ENCODE data around the gene RAB3GAP1.
"Not testable (repeated sequence)": the region's sequence is repeated elsewhere in the genome, so short reads cannot be mapped to it uniquely, and the experiment has no call there.

The RAB3GAP1 gene

DNA sequence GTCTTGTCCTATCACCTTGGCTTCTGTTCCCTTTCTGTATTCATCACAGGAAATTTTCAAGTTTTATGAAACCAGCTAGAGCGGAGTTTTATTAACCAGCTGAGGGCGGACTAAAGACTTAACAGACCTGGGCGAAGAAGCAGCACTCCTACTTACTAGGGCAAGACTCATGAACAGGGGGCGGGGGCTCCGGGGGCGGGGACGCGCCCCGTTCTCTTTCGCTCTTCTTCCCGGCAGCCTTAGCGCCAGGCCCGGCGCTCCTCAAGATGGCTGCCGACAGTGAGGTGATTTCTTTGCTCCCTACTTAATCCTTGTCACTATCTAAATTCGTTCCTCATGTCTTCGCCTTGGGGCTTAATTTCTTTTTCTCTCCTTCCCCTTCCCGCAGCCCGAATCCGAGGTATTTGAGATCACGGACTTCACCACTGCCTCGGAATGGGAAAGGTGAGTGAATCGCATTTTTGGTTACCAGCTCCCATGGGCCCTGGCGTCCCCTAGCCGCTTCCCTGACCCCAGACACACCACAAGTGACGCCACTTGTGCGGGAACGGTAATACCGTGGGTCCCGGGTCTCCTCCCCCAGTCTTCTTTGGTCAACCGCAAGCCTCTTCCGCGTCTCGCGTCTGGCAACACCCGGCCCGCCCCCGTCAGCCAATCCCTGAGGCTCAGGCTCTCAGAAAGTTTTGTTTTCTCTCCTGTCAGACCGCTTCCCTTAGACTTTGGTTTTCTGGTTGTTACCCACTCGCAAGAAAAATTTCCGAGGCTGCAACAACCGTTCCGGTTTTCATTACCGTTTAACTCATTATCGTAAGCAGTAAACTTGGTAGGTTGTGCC, at the start of gene RAB3GAP1:
TSS of gene RAB3GAP1 (plus strand) at position 251 of the 835 bp plus-strand sequence. CDS start at position 267, 16 bp downstream.
- in situ Hi-C loops (cut with MboI; ENCODE audit: low sequenced_read_pairs), result no loop called here

DNA sequence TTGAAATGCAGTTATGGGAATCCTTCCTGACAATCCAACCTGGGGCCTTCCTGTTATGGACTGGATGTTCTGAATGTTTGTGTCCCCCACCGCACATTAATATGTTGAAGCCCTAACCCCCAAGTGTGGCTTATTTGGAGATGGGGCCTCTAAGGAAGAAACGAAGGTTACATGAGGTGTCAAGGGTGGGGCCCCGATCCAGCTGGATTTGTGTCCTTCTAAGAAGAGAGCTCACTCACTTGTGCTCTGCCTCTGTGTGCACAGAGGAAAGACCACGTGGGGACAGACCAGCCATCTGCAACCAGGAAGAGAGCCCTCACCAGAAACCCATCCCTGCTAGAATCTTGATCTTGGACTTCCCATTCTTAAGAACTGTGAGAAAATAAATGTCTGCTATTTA, 49.3 kb upstream of the RAB3GAP1 start:
- in situ Hi-C loops (cut with MboI; ENCODE audit: low sequenced_read_pairs), result loop anchor here (25.0 kb wide), 1 partner anchor 709 kb away; no protein-coding TSS in a partner anchor

DNA sequence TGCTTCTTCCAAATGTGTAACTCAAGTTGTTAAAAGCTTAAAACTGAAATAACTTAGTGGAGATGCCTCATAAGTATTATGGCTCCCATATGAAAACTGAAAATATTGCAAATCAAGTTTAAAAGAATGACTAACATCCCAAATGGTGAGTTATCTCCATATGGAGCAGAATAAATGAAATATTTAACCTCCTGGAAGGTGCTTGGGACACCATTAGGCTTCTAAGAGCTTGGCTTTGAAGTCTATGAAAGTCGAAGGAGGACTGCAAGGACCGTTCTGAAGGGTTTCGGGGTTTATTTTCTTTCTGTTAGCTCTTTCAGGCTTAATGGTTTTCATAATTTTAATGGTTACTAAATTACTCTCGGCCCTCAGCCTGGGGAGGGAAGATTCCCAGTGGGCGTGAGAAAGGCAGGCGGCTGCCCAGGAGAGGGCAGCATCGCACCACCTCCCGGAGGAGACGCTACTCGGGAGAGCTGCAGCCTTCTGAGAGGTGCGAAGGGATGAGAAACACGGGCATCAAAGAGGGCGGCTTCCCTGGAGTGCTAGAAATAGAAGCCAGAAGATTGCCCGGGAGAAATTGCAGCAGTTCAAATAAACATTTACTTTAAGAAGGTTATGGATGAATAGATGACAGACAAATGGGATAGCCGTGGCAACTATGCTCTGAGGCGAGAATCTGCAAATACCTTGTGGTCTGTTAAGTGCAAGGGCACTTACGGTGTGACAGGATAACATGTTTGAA, 47.9 kb upstream of the RAB3GAP1 start:
- in situ Hi-C loops (cut with MboI; ENCODE audit: low sequenced_read_pairs), result loop anchor here (25.0 kb wide), 1 partner anchor 708 kb away; no protein-coding TSS in a partner anchor

DNA sequence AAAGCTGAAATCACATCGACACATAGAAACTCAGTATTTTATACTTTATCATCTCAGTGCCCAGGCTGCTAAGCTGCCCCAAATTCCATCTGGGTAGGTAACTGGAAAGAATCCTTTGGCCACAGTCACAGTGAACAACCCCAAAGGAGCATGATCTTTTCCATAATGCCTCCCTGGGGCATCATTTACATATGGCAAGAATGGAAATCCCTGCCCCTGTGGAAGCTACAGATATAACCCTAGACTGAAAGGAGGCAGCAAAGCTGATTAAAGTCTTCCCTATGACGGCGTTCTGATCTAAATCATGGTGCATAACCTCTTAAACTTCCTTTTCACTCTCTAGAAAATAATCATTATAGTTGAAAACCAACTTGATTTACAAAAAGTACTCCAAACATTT, 46.3 kb upstream of the RAB3GAP1 start:
- in situ Hi-C loops (cut with MboI; ENCODE audit: low sequenced_read_pairs), result loop anchor here (25.0 kb wide), 1 partner anchor 707 kb away; no protein-coding TSS in a partner anchor

DNA sequence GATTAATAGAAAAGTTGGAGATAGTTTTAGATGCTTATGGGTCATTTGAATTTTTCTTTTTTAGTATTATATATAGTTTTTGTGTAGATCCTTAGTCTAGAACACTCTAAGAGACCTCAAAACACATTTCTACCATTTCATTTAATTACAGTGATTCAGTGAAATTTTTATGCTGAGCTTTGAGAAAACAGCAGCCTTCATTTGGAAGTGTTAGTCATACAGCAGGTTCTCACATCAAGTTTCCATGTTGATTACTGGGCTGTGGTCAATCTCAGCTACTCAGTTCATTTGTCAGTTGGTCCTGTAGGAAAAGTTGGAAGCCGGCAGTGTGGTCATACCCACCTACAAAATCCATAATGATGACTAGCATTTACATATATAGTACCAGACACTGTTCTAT, 42.8 kb upstream of the RAB3GAP1 start:
- in situ Hi-C loops (cut with MboI; ENCODE audit: low sequenced_read_pairs), result loop anchor here (25.0 kb wide), 1 partner anchor 703 kb away; no protein-coding TSS in a partner anchor

DNA sequence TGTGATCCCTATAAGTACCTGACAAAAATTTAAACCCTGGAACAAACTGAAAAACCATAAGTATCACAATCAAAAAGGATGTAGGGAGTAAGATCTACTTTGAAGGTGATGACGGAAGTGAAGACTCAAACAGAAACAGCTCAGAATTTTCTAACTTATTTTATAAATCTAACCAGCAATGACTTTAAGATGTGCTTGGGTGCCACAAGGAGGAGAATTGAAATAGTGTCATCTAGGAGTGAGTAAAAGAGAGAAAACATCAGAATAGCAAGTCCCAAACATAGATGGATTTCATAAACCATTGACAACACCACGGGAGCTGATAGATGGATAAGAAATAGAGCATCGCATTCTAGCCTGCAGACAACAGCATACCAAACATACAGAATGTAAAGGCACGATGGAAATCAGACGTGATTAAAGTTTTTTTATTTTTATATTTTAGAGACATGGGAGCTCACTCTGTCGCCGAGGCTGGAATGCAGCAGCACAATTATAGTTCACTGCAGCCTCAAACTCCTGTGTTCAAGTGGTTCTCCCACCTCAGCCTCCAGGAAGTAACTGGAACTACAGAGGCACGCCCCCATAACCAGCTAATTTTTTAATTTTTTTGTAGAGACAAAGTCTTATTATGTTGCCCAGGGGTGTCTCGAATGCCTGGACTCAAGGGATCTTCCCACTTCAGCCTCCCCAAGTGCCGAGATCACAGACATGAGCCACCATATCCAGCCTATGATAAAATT, 41.7 kb upstream of the RAB3GAP1 start:
- in situ Hi-C loops (cut with MboI; ENCODE audit: low sequenced_read_pairs), result loop anchor here (25.0 kb wide), 1 partner anchor 702 kb away; no protein-coding TSS in a partner anchor

DNA sequence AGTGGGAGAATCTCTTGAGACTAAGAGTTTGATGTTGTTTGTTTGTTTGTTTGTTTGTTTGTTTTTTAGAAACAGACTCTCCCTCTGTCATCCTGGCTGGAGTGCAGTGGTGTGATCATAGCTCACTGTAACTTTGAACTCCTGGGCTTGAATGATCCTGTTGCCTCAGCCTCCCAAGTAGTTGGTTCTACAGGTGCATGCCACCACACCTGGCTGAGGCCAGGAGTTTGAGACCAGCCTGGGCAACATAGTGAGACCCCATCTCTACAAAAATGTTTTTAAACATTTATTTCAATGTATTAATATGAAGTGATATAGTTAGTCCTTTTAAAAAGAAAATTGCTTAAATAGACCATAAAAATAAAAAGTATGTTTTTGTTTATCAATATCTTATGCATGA, 40.5 kb upstream of the RAB3GAP1 start:
- in situ Hi-C loops (cut with MboI; ENCODE audit: low sequenced_read_pairs), result loop anchor here (25.0 kb wide), 1 partner anchor 701 kb away; no protein-coding TSS in a partner anchor

DNA sequence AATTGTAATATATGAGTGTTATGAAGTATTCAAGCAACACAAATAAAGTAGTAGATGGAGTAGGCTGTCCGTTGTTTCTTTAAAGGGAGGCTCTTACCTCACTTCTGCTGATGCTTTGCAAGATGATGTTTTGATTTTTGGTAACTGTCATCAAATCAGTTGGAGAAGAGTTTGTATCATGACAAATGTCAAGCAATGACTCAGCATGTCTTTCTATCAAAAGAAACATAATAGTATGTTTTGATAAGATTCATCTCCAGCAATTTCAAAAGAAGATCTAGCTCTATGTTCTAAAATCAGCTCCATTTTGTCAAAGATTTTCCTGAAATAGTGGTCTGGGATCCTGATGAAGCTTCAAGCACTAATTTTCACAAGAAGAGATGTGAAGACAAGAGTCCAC, 30.5 kb upstream of the RAB3GAP1 start:
- in situ Hi-C loops (cut with MboI; ENCODE audit: low sequenced_read_pairs), result loop anchor here (25.0 kb wide), 1 partner anchor 691 kb away; no protein-coding TSS in a partner anchor

DNA sequence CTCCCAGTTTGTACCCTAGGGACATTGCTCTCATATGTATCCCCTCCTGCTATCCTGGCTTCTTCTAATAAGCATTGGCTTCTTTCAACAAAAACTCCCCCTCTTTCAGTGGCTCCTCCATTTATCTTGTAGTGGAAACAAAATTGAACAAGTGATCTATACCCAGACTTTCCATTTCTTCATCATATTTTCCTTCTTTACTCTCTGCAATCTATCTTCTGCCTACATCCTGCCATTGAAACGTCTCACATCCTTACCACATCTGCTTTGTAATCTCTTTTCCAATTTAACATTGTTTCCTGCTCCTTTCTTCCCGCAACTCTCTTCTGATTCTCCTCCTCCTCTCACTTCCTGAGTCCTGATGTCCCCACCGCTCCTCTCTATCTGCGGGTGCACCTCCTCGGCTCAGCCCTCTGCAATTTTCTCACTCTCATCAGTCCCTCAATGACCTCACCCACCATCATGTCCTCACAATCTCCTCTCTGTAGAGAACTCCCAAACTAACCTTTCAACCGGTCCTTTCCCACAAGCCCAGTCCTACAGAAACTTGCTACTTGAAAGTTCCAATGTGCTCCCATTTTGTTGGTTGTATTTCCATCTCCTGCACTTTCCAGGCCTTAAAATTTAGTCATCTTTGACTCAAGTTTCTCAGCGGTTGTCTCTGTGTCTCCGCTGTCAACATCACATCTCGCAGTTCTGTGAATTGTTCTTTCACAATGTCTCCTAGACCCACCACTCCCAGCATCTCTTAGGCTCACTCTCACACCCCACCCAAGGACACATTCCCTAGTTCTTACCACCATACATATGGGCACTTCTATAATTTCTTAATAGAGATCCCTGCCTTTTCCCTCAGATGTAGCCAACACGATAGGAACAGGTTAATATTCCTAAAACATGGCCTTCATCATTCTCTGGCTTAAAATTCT, 28.9 kb upstream of the RAB3GAP1 start:
- in situ Hi-C loops (cut with MboI; ENCODE audit: low sequenced_read_pairs), result loop anchor here (25.0 kb wide), 1 partner anchor 689 kb away; no protein-coding TSS in a partner anchor

DNA sequence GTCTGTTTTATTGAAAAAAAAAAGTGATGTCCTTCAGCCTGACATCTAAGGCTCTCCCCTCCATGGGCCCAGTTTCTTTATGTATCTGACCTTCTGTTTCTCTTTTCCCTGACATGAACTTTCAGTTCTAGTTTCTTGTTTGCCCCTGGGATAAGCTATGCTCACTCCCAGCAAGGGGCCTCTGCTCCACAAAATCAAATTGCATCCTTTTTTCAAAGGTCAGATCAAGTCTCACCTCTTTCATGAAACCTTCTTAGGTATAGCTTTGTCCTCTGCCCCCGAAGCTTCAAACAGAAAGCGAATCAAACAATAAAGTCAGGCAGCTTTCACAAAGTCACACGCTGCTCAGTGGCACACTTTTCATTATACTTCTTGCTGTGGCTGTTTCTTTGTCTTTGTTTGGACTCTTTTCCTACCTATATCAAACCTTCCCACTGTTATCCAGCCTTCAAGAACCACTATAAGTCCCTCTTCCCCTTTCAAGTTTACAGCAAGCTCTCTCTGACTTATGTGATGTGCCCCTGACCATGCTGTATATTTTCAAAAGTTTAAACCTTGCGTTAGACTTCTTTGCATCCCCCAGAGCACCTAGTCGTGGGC, 28.1 kb upstream of the RAB3GAP1 start:
- in situ Hi-C loops (cut with MboI; ENCODE audit: low sequenced_read_pairs), result loop anchor here (25.0 kb wide), 1 partner anchor 688 kb away; no protein-coding TSS in a partner anchor

DNA sequence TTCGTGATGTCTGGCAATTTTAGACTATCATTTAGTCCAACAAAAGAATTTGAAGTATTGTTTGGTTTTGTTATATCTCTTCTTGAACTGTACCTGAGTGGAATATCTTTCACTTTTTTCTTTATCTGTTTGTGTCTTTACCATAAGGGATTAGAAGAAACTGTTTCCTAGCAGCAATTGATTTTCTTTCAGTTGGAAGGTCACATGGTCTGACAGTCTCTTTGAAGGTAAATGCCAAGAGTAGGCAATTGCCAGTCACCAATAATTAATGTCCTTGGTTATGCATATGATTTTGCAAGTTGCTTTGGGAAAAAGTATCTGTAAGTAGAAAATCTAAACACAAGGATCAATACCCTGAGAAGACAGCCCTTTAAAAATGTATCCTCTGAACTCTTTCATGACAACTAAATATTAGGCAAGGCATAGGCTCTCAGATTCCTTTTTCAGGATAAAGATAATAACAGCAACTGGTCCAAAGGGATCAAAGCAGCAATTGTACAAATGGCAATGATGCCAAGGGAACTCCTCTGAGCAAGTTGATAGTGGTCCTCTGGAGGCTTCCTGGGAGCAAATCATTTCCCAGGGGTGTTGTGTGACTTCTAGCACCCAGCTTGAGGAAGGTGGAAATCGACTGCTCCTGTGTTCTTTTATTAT, 22.5 kb upstream of the RAB3GAP1 start:
- in situ Hi-C loops (cut with MboI; ENCODE audit: low sequenced_read_pairs), result no loop called here

DNA sequence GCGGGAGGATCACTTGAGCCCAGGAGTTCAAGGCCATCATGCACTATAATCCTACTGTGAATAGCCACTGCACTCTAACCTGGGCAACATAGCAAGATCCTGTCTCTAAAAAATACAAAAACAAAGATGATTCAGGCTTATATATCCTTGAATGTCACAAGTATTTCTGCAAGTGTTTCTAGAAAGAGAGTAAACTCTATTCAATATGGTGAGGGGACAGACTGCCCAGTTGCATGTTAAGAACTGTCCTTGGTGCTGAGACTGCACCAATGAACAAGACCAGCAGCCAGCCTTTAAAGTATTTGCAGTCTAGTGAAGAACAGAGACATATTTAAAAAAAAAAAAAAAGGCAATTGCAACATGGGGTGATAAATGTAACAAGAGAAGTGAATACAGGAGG, 21.3 kb upstream of the RAB3GAP1 start:
- in situ Hi-C loops (cut with MboI; ENCODE audit: low sequenced_read_pairs), result no loop called here

DNA sequence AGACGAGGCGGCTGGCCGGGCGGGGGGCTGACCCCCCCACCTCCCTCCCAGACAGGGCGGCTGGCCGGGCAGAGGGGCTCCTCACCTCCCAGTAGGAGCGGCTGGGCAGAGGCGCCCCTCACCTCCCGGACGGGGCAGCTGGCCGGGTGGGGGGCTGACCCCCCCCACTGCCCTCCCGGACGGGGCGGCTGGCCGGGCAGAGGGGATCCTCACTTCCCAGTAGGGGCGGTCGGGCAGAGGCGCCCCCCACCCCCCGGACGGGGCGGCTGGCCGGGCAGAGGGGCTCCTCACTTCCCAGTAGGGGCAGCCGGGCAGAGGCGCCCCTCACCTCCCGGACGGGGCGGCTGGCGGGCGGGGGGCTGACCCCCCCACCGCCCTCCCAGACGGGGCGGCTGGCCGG, 18.9 kb upstream of the RAB3GAP1 start:
- in situ Hi-C loops (cut with MboI; ENCODE audit: low sequenced_read_pairs), result not testable (repeated sequence)

DNA sequence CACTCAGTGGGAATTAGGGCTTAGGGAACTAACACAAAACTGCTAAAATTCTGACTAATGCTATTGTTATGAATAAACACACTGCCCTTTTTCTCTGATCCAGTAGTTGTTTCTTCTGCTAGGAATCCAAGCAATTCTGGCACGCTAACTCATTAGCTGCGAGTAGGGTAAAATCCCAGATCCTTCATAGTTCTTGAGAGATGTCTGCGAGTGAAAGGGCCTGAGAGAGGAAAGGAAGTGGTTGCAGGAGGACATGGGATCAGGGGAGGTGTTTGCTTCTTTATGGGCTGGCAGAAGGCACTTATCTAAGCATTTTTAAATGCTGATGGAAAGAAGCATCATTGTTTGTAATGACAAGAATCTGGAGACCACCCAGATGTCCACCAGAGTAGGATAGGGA, 14.3 kb upstream of the RAB3GAP1 start:
- in situ Hi-C loops (cut with MboI; ENCODE audit: low sequenced_read_pairs), result no loop called here

DNA sequence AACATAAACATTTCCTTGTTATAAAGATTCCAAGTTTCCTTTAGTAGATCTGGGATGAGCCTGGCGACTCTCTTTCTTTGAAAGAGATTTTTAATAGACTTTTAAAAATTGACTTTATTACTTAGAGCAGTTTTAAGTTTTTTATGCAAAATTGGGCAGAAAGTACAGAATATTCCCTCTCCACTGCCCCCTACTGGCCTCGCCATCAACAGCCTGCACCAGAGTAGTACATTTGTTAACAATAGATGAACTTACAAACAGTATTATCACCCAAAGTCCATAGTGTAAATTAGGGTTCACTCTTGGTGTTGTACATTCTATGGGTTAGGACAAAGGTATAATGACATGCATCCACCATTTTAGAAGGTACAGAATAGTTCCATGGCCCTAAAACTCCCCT, 8.7 kb upstream of the RAB3GAP1 start:
- in situ Hi-C loops (cut with MboI; ENCODE audit: low sequenced_read_pairs), result no loop called here

DNA sequence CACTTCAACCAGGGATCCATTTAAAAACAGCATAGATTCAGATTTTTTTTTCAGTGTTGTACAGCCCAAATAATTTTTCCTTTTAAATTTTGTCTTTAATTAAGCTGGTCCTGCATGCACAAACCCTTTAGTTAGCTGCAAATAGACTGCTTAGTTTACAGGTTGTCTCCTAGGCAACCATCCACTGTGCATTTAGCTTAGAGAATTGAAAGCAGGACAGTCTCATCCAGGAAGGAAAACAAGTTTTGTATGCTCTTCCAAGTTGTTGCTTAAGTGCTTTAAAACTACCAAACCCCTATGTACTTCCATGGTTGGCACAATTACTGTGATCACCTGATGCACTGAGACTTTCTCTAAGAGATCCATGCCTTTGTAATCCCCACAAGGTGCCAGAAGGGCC, 4.8 kb upstream of the RAB3GAP1 start, which contains the start of gene MAP3K19:
TSS of gene MAP3K19 (minus strand) at position 148 of the 400 bp plus-strand sequence. CDS start 22,800 bp downstream, outside the sequence.
- in situ Hi-C loops (cut with MboI; ENCODE audit: low sequenced_read_pairs), result no loop called here

DNA sequence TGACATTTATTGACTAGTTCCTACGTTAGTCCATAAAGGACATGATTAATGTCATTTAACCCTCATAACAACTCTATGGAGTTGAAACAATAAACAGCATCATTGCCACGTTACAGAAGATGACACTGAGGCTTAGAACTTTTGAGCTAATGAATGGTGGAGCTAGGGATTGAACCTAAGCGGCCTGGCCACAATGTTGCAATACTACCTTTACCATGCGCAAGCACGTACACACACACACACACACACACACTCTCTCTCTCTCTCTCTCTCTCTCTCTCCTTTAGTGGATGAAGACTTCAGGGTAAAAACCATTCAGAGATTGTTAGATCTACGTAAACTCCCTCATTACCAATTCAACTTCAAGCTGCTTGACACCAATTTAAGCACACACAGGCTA, 4.0 kb upstream of the RAB3GAP1 start:
- in situ Hi-C loops (cut with MboI; ENCODE audit: low sequenced_read_pairs), result no loop called here

DNA sequence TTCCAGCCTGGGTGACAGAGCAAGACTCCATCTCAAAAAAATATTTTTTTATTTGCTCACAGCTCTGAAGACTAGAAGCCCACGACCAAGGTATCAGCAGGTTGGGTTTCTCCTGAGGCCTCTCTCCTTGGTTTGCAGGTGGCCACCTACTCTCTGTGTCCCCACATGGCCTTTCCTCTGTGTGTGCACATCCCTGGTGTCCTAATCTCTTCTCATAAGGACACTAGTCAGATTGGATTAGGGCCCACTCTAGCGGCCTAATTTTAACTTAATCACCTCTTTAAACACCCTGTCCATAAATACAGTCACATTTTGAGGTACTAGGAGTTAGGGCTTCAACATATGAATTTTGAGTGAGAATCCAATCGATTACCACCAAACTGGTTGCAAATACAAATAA, 2.0 kb upstream of the RAB3GAP1 start:
- in situ Hi-C loops (cut with MboI; ENCODE audit: low sequenced_read_pairs), result no loop called here

DNA sequence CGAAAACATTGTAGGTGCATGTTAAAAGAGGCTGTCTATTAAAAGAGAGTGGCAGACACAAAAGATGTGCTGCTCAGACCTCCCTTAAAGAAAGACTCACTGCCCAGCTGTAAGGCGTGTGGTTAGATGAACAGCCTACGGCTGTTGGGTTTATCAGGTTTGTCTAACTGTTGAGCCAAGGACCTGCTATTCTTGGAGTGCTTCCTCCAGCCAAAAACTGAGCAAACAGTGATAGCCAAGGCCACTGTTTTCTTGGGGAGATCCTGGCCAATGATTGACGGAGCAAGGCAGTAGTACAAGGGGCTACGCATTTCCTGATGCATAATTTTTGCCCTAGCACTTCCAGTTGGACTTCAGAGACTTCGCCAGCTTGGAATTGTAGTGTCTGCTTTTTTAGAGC, 1.4 kb upstream of the RAB3GAP1 start:
- in situ Hi-C loops (cut with MboI; ENCODE audit: low sequenced_read_pairs), result no loop called here

All from HL-60/S4 treated with retinoic acid at 250 ng/mL for 4 days and 3 days (cell line).